H1 (cell line): Measurements from ENCODE around the gene GAS7. TPM values are rescaled to one million over a fixed set of nuclear protein-coding genes. Genes with fewer than 3 reads are reported as not detected.

Experiments used
- CBX8 ChIP-seq: fragments of 300-800, 300-1000 bp; sonication (generic); IDR thresholded peaks from 2 replicates; pipeline ENCODE4 v1.7.1; 2016; ENCODE audit warnings: low read depth, low read length, borderline replicate concordance
- EZH2 ChIP-seq: fragments of 200-600 bp; sonication (generic); IDR thresholded peaks from 2 replicates; pipeline ENCODE4 v1.7.1; 2012; ENCODE audit warnings: low read depth, mild to moderate bottlenecking, moderate library complexity, low read length, inconsistent platforms; ENCODE audit not compliant: severe bottlenecking
- FOSL1 ChIP-seq: IDR thresholded peaks from 2 replicates; pipeline ENCODE4 v1.6.1; 2011; ENCODE audit warnings: mild to moderate bottlenecking, low read depth, low read length, moderate library complexity; ENCODE audit not compliant: insufficient read depth
- KDM1A ChIP-seq: fragments of 200-600, 300-600 bp; sonication (generic); IDR thresholded peaks from 2 replicates; pipeline ENCODE4 v1.7.1; 2016; ENCODE audit warnings: mild to moderate bottlenecking, low read length, borderline replicate concordance
- KDM4A ChIP-seq: IDR thresholded peaks from one replicate; pipeline ENCODE4 v1.7.1; 2012; ENCODE audit warnings: low read depth, mild to moderate bottlenecking, moderate library complexity, low read length, inconsistent platforms; ENCODE audit not compliant: severe bottlenecking
- PHF8 ChIP-seq: fragments of 200-600 bp; sonication (generic); conservative IDR thresholded peaks from 2 replicates; pipeline ENCODE4 v1.7.1; 2012; ENCODE audit warnings: low read depth, mild to moderate bottlenecking, inconsistent platforms, low read length, moderate library complexity
- POU5F1 ChIP-seq: IDR thresholded peaks from 2 replicates; pipeline ENCODE4 v1.6.1; 2011; ENCODE audit warnings: low read depth, mild to moderate bottlenecking, low read length, moderate library complexity
- RNF2 ChIP-seq: fragments of 200-900, 300-1000 bp; sonication (generic); IDR thresholded peaks from 2 replicates; pipeline ENCODE4 v1.7.1; 2016; ENCODE audit warnings: borderline replicate concordance, low read depth, mild to moderate bottlenecking, antibody characterized with exemption, low read length; ENCODE audit not compliant: poor library complexity, severe bottlenecking; ENCODE audit errors: missing control alignments
- RXRA ChIP-seq: IDR thresholded peaks from 2 replicates; pipeline ENCODE4 v1.6.1; 2011; ENCODE audit warnings: low read depth, mild to moderate bottlenecking, low read length, moderate library complexity; ENCODE audit not compliant: insufficient read depth
- TBP ChIP-seq: IDR thresholded peaks from 2 replicates; pipeline ENCODE4 v1.6.1; 2011; ENCODE audit warnings: low read depth, low read length, improper control_type of control experiment
- polyA plus RNA-seq, 7 experiments: library from polyadenylated mRNA; depleted of rRNA in 3 of 7; stranded (reverse) in 5 of 7; unstranded in 2 of 7; fragments of >200 nt in 5 of 7; fragments of 200-250 nt in 2 of 7; gene quantifications; 1 replicate in 5 of 7; 2 replicates in 1 of 7; 4 replicates in 1 of 7; pipeline versions ENCODE4 v1.2.1 to v1.2.3, GENCODE V29; 2011 to 2013; ENCODE audit warnings: missing spikeins in 2 of 7, mixed read lengths in 2 of 7
- total RNA-seq: library from RNA; stranded (reverse); fragmentation: NEBNext Ultra II Directional; extraction: Animal tissue kit (Norgen Biotek cat#: 25700); gene quantifications from 2 replicates; pipeline ENCODE4 v1.2.1, GENCODE V29; 2021
- TF ChIP-seq, protein P1 (sequence below): IDR thresholded peaks from 2 replicates; pipeline ENCODE4 v1.6.1; 2012; ENCODE audit warnings: inconsistent platforms

Gene GAS7
- total and polyA plus RNA-seq, 2 of the 8 experiments (the other 6 are each of a cell fraction or from before 2014, with no cell fraction given): 5.0 to 14.5 TPM

DNA sequence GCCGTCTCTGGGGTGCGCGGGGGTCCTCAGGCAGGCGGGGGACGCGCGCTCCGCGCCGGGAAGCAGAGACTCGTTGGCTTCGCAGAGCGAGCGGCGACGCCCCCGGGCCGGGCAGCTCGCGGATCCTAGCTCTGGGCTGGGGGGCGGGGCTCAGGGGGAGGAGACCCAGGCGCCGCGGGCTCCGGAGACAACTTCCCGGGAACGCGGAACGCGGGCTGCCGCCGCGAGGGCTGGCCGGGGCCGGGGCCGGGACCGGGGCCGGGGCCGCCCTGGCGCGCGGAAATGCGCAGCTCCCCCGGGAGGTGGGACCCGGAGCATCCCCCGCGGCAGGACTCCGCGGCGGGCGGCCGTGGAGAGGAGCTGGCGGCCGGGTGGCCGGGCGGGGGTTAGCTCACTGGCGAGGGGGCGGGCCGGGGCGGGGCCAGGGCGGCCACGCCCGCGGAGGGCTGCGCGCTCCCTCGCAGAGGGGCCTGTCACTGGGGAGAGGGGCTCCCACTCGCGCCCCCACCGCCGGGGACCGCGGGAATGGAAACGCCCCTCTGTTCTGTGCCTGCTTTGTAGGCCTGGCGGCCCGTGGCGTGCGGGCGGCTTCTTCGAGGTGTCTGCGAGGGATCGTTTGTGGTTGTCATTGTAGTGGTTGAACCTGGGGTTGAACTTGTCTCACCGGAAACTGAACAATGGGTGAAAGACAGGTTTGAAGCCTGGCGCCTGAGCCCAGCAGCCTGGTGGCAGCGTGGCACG, at the start of gene GAS7 (continued):
- no peak for TF ChIP-seq KDM1A
- no peak for TF ChIP-seq RXRA
- no peak for TF ChIP-seq EZH2
- TF ChIP-seq PHF8: peak; percentile 40
- TF ChIP-seq POU5F1: no peak
- TF ChIP-seq KDM4A: no peak
- TF ChIP-seq CBX8: no peak
- no peak for TF ChIP-seq FOSL1
- no peak for TF ChIP-seq TBP
- no peak for TF ChIP-seq RNF2
- TF ChIP-seq, protein P1, sequence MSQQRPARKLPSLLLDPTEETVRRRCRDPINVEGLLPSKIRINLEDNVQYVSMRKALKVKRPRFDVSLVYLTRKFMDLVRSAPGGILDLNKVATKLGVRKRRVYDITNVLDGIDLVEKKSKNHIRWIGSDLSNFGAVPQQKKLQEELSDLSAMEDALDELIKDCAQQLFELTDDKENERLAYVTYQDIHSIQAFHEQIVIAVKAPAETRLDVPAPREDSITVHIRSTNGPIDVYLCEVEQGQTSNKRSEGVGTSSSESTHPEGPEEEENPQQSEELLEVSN: peak; percentile 27; the same call in 1 of the 2 replicates
- TF ChIP-seq, all 59 proteins: peak for 3
